ENCODE results near the gene AMPD2. TPM values are rescaled to one million over a fixed set of nuclear protein-coding genes. Genes with fewer than 3 reads are reported as not detected.

Gene AMPD2
- total and polyA plus RNA-seq, 7 donors, result 4.2 to 13.9 (median 8.5) TPM

DNA sequence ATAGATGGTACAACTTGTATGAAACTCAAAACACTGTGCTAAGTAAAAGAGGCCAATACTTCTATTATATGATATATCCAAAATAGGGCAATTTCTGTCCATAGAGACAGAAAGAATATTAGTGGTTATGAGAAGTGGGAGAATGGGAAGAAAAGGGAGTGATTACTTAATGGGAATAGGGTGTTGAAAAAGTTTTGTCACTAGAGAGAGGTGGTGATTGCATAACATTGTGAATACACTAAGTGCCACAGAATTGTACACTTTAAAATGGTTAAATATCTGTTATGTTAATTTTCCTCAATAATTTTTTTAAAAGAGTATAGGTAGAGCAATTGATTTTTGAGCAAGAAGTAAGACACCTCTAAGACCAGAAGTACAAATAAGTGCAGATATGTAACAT lies 30.0 kb upstream of the AMPD2 start:
- no peak for DNase-seq
- ATAC-seq, result no peak
- H3K36me3 ChIP-seq (ENCODE audit: insufficient read depth in 1 of 2, low read depth in 1 of 2), result peaks cover 0 to 96% of the 10 kb centered on the region in 2 donors
- TF ChIP-seq, protein P1, sequence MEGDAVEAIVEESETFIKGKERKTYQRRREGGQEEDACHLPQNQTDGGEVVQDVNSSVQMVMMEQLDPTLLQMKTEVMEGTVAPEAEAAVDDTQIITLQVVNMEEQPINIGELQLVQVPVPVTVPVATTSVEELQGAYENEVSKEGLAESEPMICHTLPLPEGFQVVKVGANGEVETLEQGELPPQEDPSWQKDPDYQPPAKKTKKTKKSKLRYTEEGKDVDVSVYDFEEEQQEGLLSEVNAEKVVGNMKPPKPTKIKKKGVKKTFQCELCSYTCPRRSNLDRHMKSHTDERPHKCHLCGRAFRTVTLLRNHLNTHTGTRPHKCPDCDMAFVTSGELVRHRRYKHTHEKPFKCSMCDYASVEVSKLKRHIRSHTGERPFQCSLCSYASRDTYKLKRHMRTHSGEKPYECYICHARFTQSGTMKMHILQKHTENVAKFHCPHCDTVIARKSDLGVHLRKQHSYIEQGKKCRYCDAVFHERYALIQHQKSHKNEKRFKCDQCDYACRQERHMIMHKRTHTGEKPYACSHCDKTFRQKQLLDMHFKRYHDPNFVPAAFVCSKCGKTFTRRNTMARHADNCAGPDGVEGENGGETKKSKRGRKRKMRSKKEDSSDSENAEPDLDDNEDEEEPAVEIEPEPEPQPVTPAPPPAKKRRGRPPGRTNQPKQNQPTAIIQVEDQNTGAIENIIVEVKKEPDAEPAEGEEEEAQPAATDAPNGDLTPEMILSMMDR (IDR thresholded peaks at IDR 0.05), result no peak
- no peaks in the 10 kb centered on the region for H3K27me3 ChIP-seq (ENCODE audit: insufficient read depth in 3 of 3, low read length in 2 of 3)
- H3K9me3 ChIP-seq, result no peaks in the 10 kb centered on the region
- H3K4me1 ChIP-seq, result no peaks in the 10 kb centered on the region
- intact Hi-C loops (cut with DNase I), result loop anchor here in 1 of 2 donors (10.0 kb wide), 1 partner anchor 1285 kb away; the partner anchor contains the start of gene CD53
- no peak overlapping the region for H3K27ac ChIP-seq
- H3K4me3 ChIP-seq, result no peak overlapping the region

GRCh38 chr1:109592916-109593315 lies 26.7 kb upstream of the AMPD2 start:
- H3K27me3 ChIP-seq (ENCODE audit: insufficient read depth in 3 of 3, low read length in 2 of 3), result no peaks in the 10 kb centered on the region
- no peaks in the 10 kb centered on the region for H3K4me1 ChIP-seq
- no peak overlapping the region for H3K4me3 ChIP-seq
- no peak overlapping the region for H3K27ac ChIP-seq
- ATAC-seq (no peak), DNase-seq (no peak)
- TF ChIP-seq, protein P1 (IDR thresholded peaks at IDR 0.05), result no peak
- peaks cover 0 to 80% of the 10 kb centered on the region in 2 donors for H3K36me3 ChIP-seq (ENCODE audit: insufficient read depth in 1 of 2, low read depth in 1 of 2)
- intact Hi-C loops (cut with DNase I), result loop anchor here in 1 of 2 donors (10.0 kb wide), 1 partner anchor 1282 kb away; the partner anchor contains the start of gene CD53
- H3K9me3 ChIP-seq, result no peaks in the 10 kb centered on the region

DNA sequence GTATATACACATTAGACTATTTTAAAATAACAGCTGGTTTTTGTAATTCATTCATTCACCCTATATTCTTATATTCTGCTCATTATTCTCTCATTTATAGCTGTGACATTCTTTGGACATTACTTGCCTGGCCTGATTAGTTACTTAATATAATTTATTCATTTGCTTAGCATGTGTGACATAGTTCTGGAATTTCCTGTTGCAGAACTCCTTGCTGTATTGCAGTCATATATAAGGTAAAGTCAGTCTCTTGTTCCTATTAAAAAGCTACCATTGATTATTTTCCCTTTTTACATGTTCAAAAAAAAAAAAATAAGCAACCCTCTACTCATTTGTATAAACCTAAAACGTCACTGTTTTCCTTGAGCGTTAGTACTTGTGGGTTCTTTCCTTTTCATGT lies 24.1 kb upstream of the AMPD2 start:
- intact Hi-C loops (cut with DNase I), result loop anchor here in 1 of 2 donors (10.0 kb wide), 1 partner anchor 1279 kb away; the partner anchor contains the start of gene CD53
- WGBS, 3 donors, result 93 to 97% (median 95%) methylated on average over 2 of the region's 2 CpGs
- TF ChIP-seq, protein P1 (IDR thresholded peaks at IDR 0.05), result no peak
- H3K9me3 ChIP-seq, result no peaks in the 10 kb centered on the region
- H3K4me3 ChIP-seq, result no peak overlapping the region
- DNase-seq, result no peak
- H3K36me3 ChIP-seq (ENCODE audit: insufficient read depth in 1 of 2, low read depth in 1 of 2), result peaks cover 0 to 58% of the 10 kb centered on the region in 2 donors
- no peak for ATAC-seq
- H3K4me1 ChIP-seq, result no peaks in the 10 kb centered on the region
- no peak overlapping the region for H3K27ac ChIP-seq
- no peaks in the 10 kb centered on the region for H3K27me3 ChIP-seq (ENCODE audit: insufficient read depth in 3 of 3, low read length in 2 of 3)

DNA sequence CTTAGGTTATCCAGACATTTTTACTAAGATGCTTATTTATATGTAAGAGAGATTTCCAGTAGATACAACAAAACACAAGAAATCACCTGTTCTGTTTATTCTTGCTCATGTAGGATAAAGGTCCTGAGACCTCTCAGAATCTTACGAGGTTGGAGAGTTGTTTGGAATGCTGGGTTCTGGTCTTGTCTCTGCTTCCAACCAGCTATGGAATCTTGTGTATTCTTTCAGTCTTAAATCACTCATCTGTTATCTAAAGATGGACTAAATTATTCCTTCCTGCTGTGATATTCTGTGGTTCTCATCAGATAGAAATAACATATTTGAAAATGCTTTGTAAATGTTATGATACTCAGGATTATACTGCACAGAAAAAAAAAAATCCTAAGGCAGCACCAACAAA lies 21.5 kb upstream of the AMPD2 start:
- no peaks in the 10 kb centered on the region for H3K9me3 ChIP-seq
- ATAC-seq, result no peak
- WGBS, 3 donors, result 82 to 92% (median 85%) methylated on average over 1 of the region's 1 CpG
- no peak overlapping the region for H3K4me3 ChIP-seq
- no peaks in the 10 kb centered on the region for H3K27me3 ChIP-seq (ENCODE audit: insufficient read depth in 3 of 3, low read length in 2 of 3)
- TF ChIP-seq, protein P1 (IDR thresholded peaks at IDR 0.05), result no peak
- no peak overlapping the region for H3K27ac ChIP-seq
- H3K4me1 ChIP-seq, result no peaks in the 10 kb centered on the region
- intact Hi-C loops (cut with DNase I), result loop anchor here in 1 of 2 donors (10.0 kb wide), 1 partner anchor 1277 kb away; the partner anchor contains the start of gene CD53
- H3K36me3 ChIP-seq (ENCODE audit: insufficient read depth in 1 of 2, low read depth in 1 of 2), result peaks cover 0 to 32% of the 10 kb centered on the region in 2 donors
- no peak for DNase-seq

GRCh38 chr1:109598655-109599054 lies 21.0 kb upstream of the AMPD2 start:
- TF ChIP-seq, protein P1 (IDR thresholded peaks at IDR 0.05), result no peak
- ATAC-seq (no peak), DNase-seq (no peak)
- no peaks in the 10 kb centered on the region for H3K9me3 ChIP-seq
- peaks cover 0 to under 1% (median 0%) of the 10 kb centered on the region in 3 donors for H3K27me3 ChIP-seq (ENCODE audit: insufficient read depth in 3 of 3, low read length in 2 of 3)
- H3K27ac ChIP-seq, result no peak overlapping the region
- WGBS, 3 donors, result 87 to 92% (median 88%) methylated on average over 5 of the region's 5 CpGs
- intact Hi-C loops (cut with DNase I), result loop anchor here in 1 of 2 donors (10.0 kb wide), 1 partner anchor 1276 kb away; the partner anchor contains the start of gene CD53
- H3K4me3 ChIP-seq, result no peak overlapping the region
- peaks cover 0 to 29% of the 10 kb centered on the region in 2 donors for H3K36me3 ChIP-seq (ENCODE audit: insufficient read depth in 1 of 2, low read depth in 1 of 2)
- H3K4me1 ChIP-seq, result no peaks in the 10 kb centered on the region

Measured in psoas muscle (tissue), 8 donors.